OCI-LY1 (cell line): ENCODE data around the gene MAN1C1.

Experiments used
- EZH2 ChIP-seq: fragments of 200-600 bp; sonication (generic), shearing (Covaris generic); IDR thresholded peaks from 2 replicates; pipeline ENCODE4 v1.8.0; 2017; ENCODE audit warnings: borderline replicate concordance, mixed run types, mild to moderate bottlenecking, antibody characterized with exemption, low read length, moderate library complexity, mixed read lengths
- TF ChIP-seq, protein P1 (sequence below): fragments of 200-600 bp; sonication (generic), shearing (Covaris generic); IDR thresholded peaks from 2 replicates; pipeline ENCODE4 v1.5.1; 2017; ENCODE audit warnings: mild to moderate bottlenecking, antibody characterized with exemption, low read length, moderate library complexity, mixed read lengths

DNA sequence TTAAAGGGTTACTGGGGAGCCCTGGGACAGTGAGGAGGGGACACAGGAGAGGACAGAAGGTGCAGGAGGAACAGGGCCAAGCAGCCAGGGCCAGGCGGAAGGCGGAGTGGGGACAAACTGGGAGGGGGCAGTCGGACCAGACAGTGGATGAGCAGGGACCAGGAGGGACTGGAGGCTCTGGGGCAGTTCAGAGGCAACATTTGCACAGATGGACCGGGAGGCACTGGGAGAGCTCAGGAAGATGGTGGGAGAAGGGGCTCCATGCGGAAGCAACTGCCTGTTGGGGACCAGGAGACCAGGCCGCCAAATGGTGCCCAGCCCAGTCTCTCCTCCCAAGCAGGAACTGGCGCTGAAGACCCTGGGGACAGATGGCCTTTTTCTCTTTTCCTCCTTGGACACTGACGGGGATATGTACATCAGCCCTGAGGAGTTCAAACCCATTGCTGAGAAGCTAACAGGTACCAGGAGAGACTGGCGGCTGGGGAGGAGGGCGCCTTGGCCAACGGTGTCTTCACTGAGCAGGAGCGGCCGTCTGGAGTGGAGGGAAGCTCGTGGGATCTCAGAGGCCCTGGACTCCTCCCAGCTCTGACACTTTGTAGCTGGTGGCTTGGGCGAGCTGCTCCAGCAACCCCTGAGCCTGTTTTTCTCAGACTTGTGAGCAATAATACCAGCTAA, 184.2 kb downstream of the MAN1C1 start:
- no peak for TF ChIP-seq EZH2
- TF ChIP-seq, protein P1, sequence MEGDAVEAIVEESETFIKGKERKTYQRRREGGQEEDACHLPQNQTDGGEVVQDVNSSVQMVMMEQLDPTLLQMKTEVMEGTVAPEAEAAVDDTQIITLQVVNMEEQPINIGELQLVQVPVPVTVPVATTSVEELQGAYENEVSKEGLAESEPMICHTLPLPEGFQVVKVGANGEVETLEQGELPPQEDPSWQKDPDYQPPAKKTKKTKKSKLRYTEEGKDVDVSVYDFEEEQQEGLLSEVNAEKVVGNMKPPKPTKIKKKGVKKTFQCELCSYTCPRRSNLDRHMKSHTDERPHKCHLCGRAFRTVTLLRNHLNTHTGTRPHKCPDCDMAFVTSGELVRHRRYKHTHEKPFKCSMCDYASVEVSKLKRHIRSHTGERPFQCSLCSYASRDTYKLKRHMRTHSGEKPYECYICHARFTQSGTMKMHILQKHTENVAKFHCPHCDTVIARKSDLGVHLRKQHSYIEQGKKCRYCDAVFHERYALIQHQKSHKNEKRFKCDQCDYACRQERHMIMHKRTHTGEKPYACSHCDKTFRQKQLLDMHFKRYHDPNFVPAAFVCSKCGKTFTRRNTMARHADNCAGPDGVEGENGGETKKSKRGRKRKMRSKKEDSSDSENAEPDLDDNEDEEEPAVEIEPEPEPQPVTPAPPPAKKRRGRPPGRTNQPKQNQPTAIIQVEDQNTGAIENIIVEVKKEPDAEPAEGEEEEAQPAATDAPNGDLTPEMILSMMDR = no peak
